CD4-positive, alpha-beta T cell treated with Interferon alpha-2 for 1 hour (primary cell): ENCODE measurements around the gene PNMA6A.
"Not testable (repeated sequence)": the region's sequence is repeated elsewhere in the genome, so short reads cannot be mapped to it uniquely, and the experiment has no call there.

Experiments used
- DNase-seq, 2 donors: peaks; one replicate each; pipeline ENCODE4 v3.0.0-alpha.2; 2020 to 2022

The PNMA6A gene

GRCh38 chrX:153071909-153072583 lies at the start of gene PNMA6A:
PNMA6A (plus strand) TSS chrX:153072454; CDS start chrX:153073063, 609 bp downstream.
- not testable (repeated sequence) for DNase-seq

- DNase-seq: not testable (repeated sequence)
Measured at GRCh38 chrX:153026501-153026900, 45.8 kb upstream of the PNMA6A start.

DNA sequence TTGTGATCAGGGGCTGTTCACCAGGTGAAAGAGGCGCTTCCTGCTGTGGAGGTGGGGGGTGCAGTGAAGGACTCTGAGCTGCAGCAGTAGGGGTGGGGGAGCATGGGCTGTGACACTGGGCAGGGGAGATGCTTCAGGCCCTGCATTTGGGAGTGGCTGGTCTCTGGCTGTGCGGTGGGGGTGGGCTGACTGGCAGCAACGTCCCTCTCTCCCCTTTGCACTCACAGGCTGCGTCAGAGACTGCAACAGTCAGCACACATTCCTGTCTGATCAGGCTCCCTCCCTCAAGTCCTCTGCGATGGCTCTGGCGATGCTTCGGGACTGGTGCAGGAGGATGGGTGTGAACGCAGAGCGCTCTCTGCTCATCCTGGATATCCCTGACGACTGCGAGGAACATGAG lies 43.8 kb upstream of the PNMA6A start:
- not testable (repeated sequence) for DNase-seq

DNA sequence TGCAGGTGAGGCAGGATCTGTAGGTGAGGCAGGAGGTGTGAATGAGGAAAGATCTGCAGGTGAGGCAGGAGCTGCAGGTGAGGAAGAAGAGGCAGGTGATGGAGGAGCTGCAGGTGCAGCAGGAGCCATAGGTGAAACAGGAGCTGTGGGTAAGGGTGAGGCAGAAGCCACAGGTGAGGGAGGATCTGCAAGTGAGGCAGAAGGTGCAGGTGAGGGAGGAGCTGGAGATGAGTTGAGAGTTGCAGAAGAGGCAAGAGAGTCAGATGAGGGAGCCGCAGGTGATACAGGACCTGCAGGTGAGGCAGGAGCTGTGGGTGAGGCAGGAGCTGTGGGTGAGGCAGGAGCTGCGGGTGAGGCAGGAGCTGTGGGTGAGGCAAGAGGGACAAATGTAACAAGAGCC lies 43.1 kb upstream of the PNMA6A start:
- DNase-seq: no peak

DNA sequence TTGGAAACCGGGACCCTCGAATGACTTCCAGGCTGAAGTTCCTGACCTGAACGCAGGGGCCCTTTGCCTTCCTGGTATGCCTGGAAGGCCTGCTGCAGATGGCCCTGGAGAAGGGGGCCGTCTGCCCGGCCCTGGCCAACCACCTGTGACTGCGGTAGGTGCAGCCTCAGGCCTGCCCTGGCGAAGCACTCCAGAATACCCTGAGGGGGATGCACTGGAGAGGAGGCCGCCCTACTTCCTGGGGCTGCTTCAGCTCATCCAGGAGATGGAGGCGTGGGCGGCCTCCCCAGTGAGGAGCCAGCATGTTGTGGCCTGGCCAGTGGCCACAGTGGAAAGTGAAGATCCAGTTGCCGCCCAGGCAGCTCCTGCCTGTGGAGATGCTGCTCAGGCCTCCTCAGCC lies 42.4 kb upstream of the PNMA6A start:
- DNase-seq: no peak

DNA sequence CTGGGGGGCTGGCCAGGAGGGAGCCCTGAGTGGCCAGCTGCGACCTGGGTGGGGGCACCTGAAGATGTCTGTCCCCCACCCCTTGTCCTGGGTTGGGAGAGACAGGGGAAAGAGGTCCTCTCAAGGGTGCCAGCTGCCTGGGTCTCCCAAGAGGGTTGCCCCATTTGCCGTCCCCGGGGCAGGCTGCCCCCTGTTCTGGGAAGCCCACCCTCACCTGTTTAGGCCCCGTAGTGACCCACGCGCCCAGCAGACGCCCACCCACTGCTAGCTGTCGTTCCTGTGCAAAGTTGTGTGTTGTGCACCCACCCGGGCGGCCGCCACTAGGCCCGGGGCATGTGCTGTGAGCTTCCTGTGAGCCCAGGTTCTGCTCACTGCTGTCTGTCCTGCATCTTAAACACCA lies 41.5 kb upstream of the PNMA6A start:
- no peak for DNase-seq

DNA sequence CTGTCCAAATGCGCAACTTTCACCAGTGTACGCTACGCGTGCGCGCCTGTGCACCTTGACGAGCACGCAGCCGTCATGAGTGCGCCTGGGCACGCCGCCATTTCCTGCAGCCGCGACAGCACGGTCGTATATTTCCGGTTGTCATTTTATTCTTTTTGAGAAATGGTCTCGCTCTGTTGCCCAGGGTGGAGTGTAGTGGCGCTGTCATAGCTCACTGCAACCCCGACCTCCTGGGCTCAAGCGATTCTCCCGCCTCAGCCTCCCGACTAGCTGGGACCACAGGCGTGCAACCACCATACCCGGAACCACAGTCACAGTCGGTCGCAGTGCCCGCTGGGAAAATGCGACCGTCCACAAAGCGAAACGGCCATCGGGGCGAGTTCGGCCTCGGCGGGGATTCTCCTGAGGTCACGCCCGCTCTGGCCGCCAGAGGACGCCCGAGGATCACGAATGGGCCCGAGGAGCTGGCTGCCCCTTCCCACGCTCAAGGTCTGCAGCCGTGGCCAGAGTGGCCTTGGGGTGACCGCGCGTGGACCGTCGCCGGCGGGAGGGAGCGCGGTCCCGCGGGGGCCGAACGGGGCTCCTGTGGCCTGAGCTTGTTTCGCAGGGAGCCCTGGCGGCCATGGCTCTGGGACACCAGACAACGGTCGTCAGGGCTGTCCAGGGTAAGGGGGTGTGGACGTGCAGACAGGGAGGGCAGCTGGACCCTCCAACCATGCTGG lies 39.7 kb upstream of the PNMA6A start:
- DNase-seq: peak; percentile 63 to 73

GRCh38 chrX:153049093-153049492 lies 23.2 kb upstream of the PNMA6A start:
- DNase-seq: no peak

DNA sequence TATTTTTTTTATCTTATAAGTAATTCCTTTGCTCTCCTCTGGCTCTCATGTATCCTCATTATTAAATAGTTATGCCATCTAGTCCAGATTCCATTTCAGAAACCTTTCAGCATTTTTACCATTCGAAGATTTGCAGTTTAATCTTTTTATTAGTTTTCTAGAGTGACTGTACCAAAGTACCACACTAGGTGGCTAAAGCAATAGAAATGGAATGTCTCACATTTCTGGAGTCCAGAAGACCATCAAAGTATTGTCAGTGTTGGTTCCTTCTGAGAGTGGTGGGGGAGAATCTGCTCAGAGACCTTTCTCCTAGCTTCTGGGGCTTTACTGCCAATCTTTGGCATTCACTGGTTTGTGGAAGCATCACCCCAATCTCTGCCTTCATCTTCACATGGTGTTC lies 19.7 kb upstream of the PNMA6A start:
- no peak for DNase-seq

- DNase-seq: no peak
Measured at GRCh38 chrX:153055871-153056749, 16.1 kb upstream of the PNMA6A start, which contains the start of gene PNMA3. PNMA3 (plus strand) TSS chrX:153056470; CDS start chrX:153057056, 586 bp downstream.

DNA sequence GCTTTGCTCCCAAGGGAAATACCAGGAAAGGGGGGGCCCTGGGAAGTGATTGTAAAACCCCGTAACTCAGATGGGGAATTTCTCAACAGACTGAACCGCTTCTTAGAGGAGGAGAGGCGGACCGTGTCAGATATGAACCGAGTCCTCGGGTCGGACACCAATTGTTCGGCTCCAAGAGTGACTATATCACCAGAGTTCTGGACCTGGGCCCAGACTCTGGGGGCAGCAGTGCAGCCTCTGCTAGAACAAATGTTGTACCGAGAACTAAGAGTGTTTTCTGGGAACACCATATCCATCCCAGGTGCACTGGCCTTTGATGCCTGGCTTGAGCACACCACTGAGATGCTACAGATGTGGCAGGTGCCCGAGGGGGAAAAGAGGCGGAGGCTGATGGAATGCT lies 15.0 kb upstream of the PNMA6A start:
- DNase-seq: no peak

DNA sequence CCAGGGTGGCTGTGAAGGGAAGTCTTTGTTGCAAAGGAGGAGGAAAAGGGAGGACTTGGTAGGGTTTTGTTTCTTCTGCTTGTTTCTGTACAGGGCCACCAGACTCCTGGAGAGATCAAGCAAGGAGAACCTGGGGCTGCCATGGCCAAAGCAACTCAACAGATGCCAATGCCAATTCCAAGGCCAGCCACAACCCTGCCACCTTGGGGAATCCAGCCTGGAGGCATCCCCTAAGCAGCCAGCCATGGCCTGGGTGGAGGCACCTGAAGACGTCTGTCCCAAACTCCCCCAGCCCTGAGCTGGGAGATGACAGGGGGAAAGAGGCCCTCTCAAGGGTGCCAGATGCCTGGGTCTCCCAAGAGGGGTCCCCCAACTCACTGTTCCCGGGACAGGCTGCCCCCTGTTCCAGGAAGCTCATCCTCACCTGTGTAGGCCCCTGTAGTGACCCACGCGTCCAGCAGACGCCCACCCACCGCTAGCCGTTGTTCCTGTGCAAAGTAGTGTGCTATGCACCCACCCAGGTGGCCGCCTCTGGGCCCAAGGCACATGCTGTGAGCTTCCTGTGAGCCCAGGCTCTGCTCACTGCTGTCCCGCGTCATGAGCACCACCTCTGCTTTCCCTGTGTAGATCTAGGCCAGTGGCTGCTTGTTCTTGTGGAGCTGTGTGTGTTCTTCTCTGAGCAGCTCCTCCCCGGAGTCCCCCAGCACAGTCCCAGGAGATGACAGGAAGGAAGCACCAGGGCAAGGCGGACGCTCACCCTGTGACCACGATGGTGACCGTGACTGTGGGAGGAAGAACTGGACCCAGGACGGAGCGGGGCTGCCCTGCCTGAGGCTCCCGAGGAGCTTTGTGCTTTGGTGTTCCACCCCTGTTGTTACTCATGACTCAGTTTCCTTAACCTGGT lies 12.8 kb upstream of the PNMA6A start:
- no peak for DNase-seq

GRCh38 chrX:153060095-153060445 lies 12.2 kb upstream of the PNMA6A start:
- DNase-seq: no peak

- DNase-seq: no peak
Measured at GRCh38 chrX:153061732-153062131, 10.5 kb upstream of the PNMA6A start.

- DNase-seq: no peak
Measured at GRCh38 chrX:153063315-153063714, 8.9 kb upstream of the PNMA6A start.

- no peak for DNase-seq
Measured at GRCh38 chrX:153064061-153064460, 8.2 kb upstream of the PNMA6A start.

DNA sequence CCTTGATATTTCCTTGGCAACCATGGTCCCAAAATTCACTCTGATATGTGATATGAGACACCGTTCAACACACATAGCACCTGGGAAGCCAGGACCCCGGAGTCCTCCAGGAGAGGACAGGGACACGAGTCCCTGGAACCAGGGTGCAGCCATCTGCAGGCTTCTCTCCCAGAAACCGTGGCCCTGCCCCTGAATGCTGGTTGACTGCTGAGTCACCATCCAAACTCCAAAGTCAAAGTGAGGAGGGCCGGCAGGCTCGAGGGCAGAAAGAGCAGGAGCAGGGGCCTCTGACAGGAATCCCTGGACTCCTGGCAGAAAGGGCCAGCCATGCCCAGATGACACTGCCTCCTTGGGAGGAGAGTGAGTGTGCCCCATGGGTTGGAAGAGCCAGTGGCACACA lies 6.9 kb upstream of the PNMA6A start:
- DNase-seq: no peak

GRCh38 chrX:153066402-153066801 lies 5.9 kb upstream of the PNMA6A start:
- DNase-seq: not testable (repeated sequence)

DNA sequence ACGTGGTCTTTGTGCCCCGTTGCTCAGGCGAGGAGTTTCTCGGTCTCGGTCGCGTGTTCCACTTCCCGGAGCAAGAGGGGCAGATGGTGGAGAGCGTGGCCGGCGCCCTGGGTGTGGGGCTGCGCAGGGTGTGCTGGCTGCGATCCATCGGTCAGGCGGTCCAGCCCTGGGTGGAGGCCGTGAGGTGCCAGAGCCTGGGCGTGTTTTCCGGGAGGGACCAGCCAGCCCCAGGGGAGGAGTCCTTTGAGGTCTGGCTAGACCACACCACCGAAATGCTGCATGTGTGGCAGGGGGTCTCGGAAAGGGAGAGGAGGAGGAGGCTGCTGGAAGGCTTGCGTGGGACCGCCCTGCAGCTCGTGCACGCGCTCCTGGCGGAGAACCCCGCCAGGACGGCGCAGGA lies 1.1 kb downstream of the PNMA6A start:
- DNase-seq: not testable (repeated sequence)

GRCh38 chrX:153074262-153074899 lies 2.1 kb downstream of the PNMA6A start:
- no peak for DNase-seq

DNA sequence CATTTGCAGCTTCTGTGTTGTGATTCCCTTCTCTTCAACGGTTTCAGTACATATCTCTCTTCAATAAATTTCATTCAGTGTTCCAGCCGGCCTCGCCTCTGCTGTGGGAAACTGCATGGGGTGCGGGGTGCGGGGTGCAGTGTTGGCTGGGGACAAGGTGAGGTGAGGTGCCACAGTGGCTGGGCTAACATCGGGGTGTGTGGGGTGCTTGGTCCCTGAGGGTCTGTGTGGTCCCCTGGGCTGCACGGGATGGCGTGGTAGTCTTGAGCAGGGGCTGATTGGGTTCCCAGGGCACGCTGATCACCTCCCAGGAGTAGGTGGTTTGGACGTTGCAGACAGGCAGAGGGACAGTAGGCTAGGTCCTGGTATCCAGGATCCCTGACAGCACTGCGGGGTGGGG lies 2.7 kb downstream of the PNMA6A start:
- DNase-seq: no peak

DNA sequence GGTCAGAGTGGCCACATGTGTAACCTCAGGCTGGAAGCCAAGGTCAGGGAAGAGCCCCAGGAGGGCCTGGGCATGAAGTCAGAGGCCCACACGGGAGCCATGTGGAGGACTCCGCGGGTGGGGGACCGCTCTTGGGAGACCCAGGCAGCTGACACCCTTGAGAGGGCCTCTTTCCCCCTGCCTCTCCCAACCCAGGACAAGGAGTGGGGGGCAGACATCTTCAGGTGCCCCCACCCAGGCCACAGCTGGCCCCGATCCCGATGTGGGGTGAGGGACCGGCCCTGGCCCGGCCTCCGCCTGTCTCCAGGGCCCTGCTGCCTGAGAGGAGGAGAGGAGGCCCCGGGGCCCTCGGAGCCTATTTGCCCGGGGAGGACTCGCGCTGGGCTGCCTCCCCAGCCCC lies 3.1 kb downstream of the PNMA6A start:
- no peak for DNase-seq
